HepG2 (cell line): ENCODE results near the gene GADD45GIP1. TPM values are rescaled to one million over a fixed set of nuclear protein-coding genes. Genes with fewer than 3 reads are reported as not detected.
A peak's percentile ranks its signal among the peaks of the same experiment; 100 is the strongest.

Source experiments
- ATAC-seq: fragments of 200-7000 bp; cut with Tn5 transposase; 3 replicates; pipeline ENCODE4 v1.9.1; 2020; ENCODE audit warnings: mild to moderate bottlenecking, moderate library complexity
- BruUV-seq: library from RNA; stranded (reverse); fragments of 400-500 nt; replicated peaks from 2 replicates; lab custom pipeline; 2021; lab: Mats Ljungman, UMichigan
- CTCF ChIA-PET: fragments of 300-600 bp; formaldehyde crosslinking; extraction: SDS; loops from one replicate; lab custom pipeline; 2021; ENCODE audit warnings: low total read pairs, inconsistent platforms, low intra/inter-chr PET ratio; lab: Yijun Ruan, JAX
- POLR2A ChIA-PET: fragments of 350-600 bp; sonication (Branson Sonifier 250); formaldehyde crosslinking; loops from one replicate; lab custom pipeline; 2020; ENCODE audit warnings: antibody characterized with exemption, inconsistent platforms; lab: Yijun Ruan, JAX
- DNase-seq: peaks from one replicate; pipeline ENCODE4 v3.0.0-alpha.2; 2015; ENCODE audit warnings: low spot score
- FAIRE-seq: peaks from 3 replicates; lab custom pipeline; 2011; peaks lifted over from hg19 to GRCh38; lab: Jason Lieb, UNC
- H2AFZ ChIP-seq: one replicate; pipeline ENCODE4 v1.6.1; 2011; ENCODE audit warnings: low read length, inconsistent platforms
- H3K27ac ChIP-seq: fragments of 300-600 bp; 3 replicates; pipeline ENCODE4 v1.8.0; 2011; ENCODE audit warnings: mixed run types, mild to moderate bottlenecking, mixed read lengths, low read length, inconsistent platforms; ENCODE audit not compliant: insufficient read depth; ENCODE audit errors: extremely low read length
- H3K27me3 ChIP-seq, 2 experiments: fragments of 200-600 bp in 1 of 2; 2 replicates in 1 of 2; 3 replicates in 1 of 2; pipeline versions ENCODE4 v1.6.0 to v1.8.0; 2011; ENCODE audit warnings: low read length in 2 of 2, mild to moderate bottlenecking in 2 of 2, moderate library complexity in 2 of 2, inconsistent platforms in 1 of 2; ENCODE audit not compliant: insufficient read depth in 2 of 2, control insufficient read depth in 1 of 2
- H3K36me3 ChIP-seq, 2 experiments: fragments of 200-600 bp in 1 of 2; replicated peaks in 1 of 2; 2 replicates in 1 of 2; 3 replicates in 1 of 2; pipeline versions ENCODE4 v1.5.1 to v1.8.0; 2011; ENCODE audit warnings: low read length in 2 of 2, inconsistent platforms in 1 of 2; ENCODE audit not compliant: insufficient read depth in 2 of 2, control insufficient read depth in 1 of 2
- H3K4me1 ChIP-seq: 2 replicates; pipeline ENCODE4 v1.5.1; 2012; ENCODE audit warnings: low read length, inconsistent platforms; ENCODE audit not compliant: insufficient read depth
- H3K4me2 ChIP-seq: 2 replicates; pipeline ENCODE4 v1.6.0; 2011; ENCODE audit warnings: low read depth, low read length, inconsistent platforms
- H3K4me3 ChIP-seq, 3 experiments: fragments of 200-600 bp in 1 of 3; sonication (generic), shearing (Covaris generic) in 1 of 3; replicated peaks in 1 of 3; 2 replicates each; pipeline ENCODE4 v1.5.1; 2011 to 2016; ENCODE audit warnings: low read length in 3 of 3, inconsistent platforms in 2 of 3, low read depth in 2 of 3, mild to moderate bottlenecking in 2 of 3, control low read depth in 1 of 3, mixed read lengths in 1 of 3; ENCODE audit not compliant: insufficient read depth in 1 of 3
- H3K79me2 ChIP-seq: one replicate; pipeline ENCODE4 v1.6.1; 2011; ENCODE audit warnings: low read length, inconsistent platforms; ENCODE audit not compliant: insufficient read depth
- H3K9ac ChIP-seq: 2 replicates; pipeline ENCODE4 v1.6.0; 2011; ENCODE audit warnings: mild to moderate bottlenecking, low read depth, low read length, inconsistent platforms; ENCODE audit not compliant: insufficient read depth
- H3K9me3 ChIP-seq: 2 replicates; pipeline ENCODE4 v1.5.1; 2012; ENCODE audit warnings: mild to moderate bottlenecking, low read length
- H4K20me1 ChIP-seq: 2 replicates; pipeline ENCODE4 v1.6.0; 2011; ENCODE audit warnings: inconsistent platforms, mild to moderate bottlenecking, low read length, moderate library complexity; ENCODE audit not compliant: insufficient read depth
- GABPB1 ChIP-seq: IDR thresholded peaks from 2 replicates; pipeline ENCODE4 v1.6.1; 2016; ENCODE audit warnings: mild to moderate bottlenecking, missing genetic modification reagents, moderate library complexity, missing compliant biosample characterization
- HINFP ChIP-seq: sonication (generic); formaldehyde crosslinking; IDR thresholded peaks from 2 replicates; pipeline ENCODE4 v1.4.0; 2020; ENCODE audit warnings: low read depth, mild to moderate bottlenecking, missing genetic modification reagents
- IRF2 ChIP-seq: IDR thresholded peaks from 2 replicates; pipeline ENCODE4 v1.6.1; 2018; ENCODE audit warnings: missing genetic modification reagents, missing compliant biosample characterization
- LRRFIP1 ChIP-seq: sonication (generic); formaldehyde crosslinking; conservative IDR thresholded peaks from 2 replicates; pipeline ENCODE4 v1.4.0; 2020; ENCODE audit warnings: missing genetic modification reagents
- NFIC ChIP-seq: IDR thresholded peaks from 2 replicates; pipeline ENCODE4 v1.6.1; 2012; ENCODE audit warnings: mild to moderate bottlenecking, low read length, inconsistent platforms
- PCBP1 ChIP-seq: fragments of 200-400 bp; formaldehyde crosslinking; IDR thresholded peaks from 2 replicates; pipeline ENCODE4 v1.6.1; 2017; ENCODE audit warnings: mild to moderate bottlenecking, low read depth, low read length, borderline replicate concordance
- POGZ ChIP-seq: sonication (generic); formaldehyde crosslinking; IDR thresholded peaks from 2 replicates; pipeline ENCODE4 v1.4.0; 2020; ENCODE audit warnings: mild to moderate bottlenecking, missing genetic modification reagents
- TBL1XR1 ChIP-seq: fragments of 150-350 bp; IDR thresholded peaks from 2 replicates; pipeline ENCODE4 v1.6.1; 2014; ENCODE audit warnings: borderline replicate concordance, low read length; ENCODE audit not compliant: partially characterized antibody
- TERF1 ChIP-seq: sonication (generic); formaldehyde crosslinking; IDR thresholded peaks from 2 replicates; pipeline ENCODE4 v1.8.0; 2022; ENCODE audit warnings: mild to moderate bottlenecking, missing genetic modification reagents, moderate library complexity
- WIZ ChIP-seq: sonication (generic); formaldehyde crosslinking; IDR thresholded peaks from 2 replicates; pipeline ENCODE4 v1.5.1; 2020; ENCODE audit warnings: mild to moderate bottlenecking, missing genetic modification reagents
- ZFYVE20 ChIP-seq: sonication (generic); formaldehyde crosslinking; IDR thresholded peaks from 2 replicates; pipeline ENCODE4 v1.8.0; 2023; ENCODE audit warnings: low read depth, mild to moderate bottlenecking, moderate library complexity, missing genetic modification reagents, borderline replicate concordance
- ZNF143 ChIP-seq: sonication (generic); formaldehyde crosslinking; IDR thresholded peaks from 2 replicates; pipeline ENCODE4 v1.4.0; 2020; ENCODE audit warnings: missing genetic modification reagents
- ZNF343 ChIP-seq: sonication (generic); formaldehyde crosslinking; IDR thresholded peaks from 2 replicates; pipeline ENCODE4 v1.4.0; 2020; ENCODE audit warnings: mild to moderate bottlenecking, missing genetic modification reagents
- ZNF512 ChIP-seq: sonication (generic); formaldehyde crosslinking; IDR thresholded peaks from 2 replicates; pipeline ENCODE4 v1.4.0; 2020; ENCODE audit warnings: mild to moderate bottlenecking, missing genetic modification reagents
- ZNF513 ChIP-seq: sonication (generic); formaldehyde crosslinking; conservative IDR thresholded peaks from 2 replicates; pipeline ENCODE4 v1.5.0; 2020; ENCODE audit warnings: missing genetic modification reagents
- ZNF652 ChIP-seq: IDR thresholded peaks from 2 replicates; pipeline ENCODE4 v1.6.1; 2016; ENCODE audit warnings: low read depth, borderline replicate concordance
- WGBS: methylation state at CpG from one replicate; pipeline ENCODE4 v1.1.6; 2017; ENCODE audit warnings: low lambda C conversion rate; 5-methylcytosine and 5-hydroxymethylcytosine counted together
- in situ Hi-C: cut with HindIII; loops from 2 replicates; pipeline ENCODE4 v1.10.0; 2017; ENCODE audit warnings: low pct_unique_long_range_greater_than_20kb; ENCODE audit not compliant: extremely low pct_ligation_motif_present
- intact Hi-C: fragments of 100-400 bp; cut with micrococcal nuclease; formaldehyde crosslinking; loops from one replicate; pipeline ENCODE4 v1.10.0; 2022; ENCODE audit not compliant: unreplicated experiment
- polyA plus RNA-seq, 8 experiments: library from polyadenylated mRNA; depleted of rRNA in 3 of 8; stranded (reverse) in 7 of 8; unstranded in 1 of 8; fragments of >200 nt; fragmentation: Illumina TruSeq in 4 of 8; extraction: Trizol in 4 of 8; gene quantifications; 2 replicates each; pipeline versions ENCODE4 v1.2.1 to v1.2.3, GENCODE V29; 2011 to 2016; ENCODE audit warnings: low read depth in 4 of 8, missing spikeins in 1 of 8, mixed read lengths in 1 of 8; ENCODE audit not compliant: insufficient read depth in 1 of 8
- total RNA-seq, 5 experiments: library from RNA; depleted of rRNA; stranded (reverse); fragments of >200 nt; fragmentation: Illumina TruSeq; extraction: Trizol; gene quantifications; 2 replicates each; pipeline ENCODE4 v1.2.3, GENCODE V29; 2016; ENCODE audit warnings: low read depth in 1 of 5

The GADD45GIP1 gene
- total and polyA plus RNA-seq, 2 of the 13 experiments (the other 11 are each of a cell fraction or from before 2014, with no cell fraction given) = 24.6 to 30.7 TPM

GRCh38 chr19:12913011-12913561, 43.9 kb downstream of the GADD45GIP1 start:
- ATAC-seq (peak; percentile 86), DNase-seq (peak; percentile 62), FAIRE-seq (no peak)
- intact Hi-C loops (no loop called here), in situ Hi-C loops (no loop called here)
- H3K36me3 ChIP-seq = no peaks in the 10 kb centered on the region
- peak overlapping the region; percentile 65 for H3K27ac ChIP-seq
- ChIA-PET POLR2A (interaction anchor here (1.0 to 4.2 kb wide), 10 partner anchors 8 to 250 kb away, joined by 3 to 40 read pairs (median 6); partner anchors contain the start of genes FARSA and GCDH), CTCF (no interaction called here)
- no peaks in the 10 kb centered on the region for H3K79me2 ChIP-seq
- 0% methylated on average over 12 of the region's 22 CpGs for WGBS
- H4K20me1 ChIP-seq = no peaks in the 10 kb centered on the region
- no peaks in the 10 kb centered on the region for H3K9me3 ChIP-seq
- H3K4me3 ChIP-seq = peak overlapping the region; percentile 48 to 63 (median 55)
- H3K4me2 ChIP-seq = peak overlapping the region; percentile 81
- peak overlapping the region; percentile 61 for H3K9ac ChIP-seq
- H2AFZ ChIP-seq = peak overlapping the region; percentile 57
- H3K27me3 ChIP-seq = no peaks in the 10 kb centered on the region
- no TSS peak for BruUV-seq
- H3K4me1 ChIP-seq = peaks cover 30% of the 10 kb centered on the region
- TF ChIP-seq GABPB1 (CRISPR knock-in tag) = peak; percentile 53; the same call in 1 of the 2 replicates
- 0 out of 2 replicates have a peak, but pooled peaks have one; percentile 27 for TF ChIP-seq NFIC
- TF ChIP-seq TBL1XR1 = peak; percentile 30
- TF ChIP-seq HINFP = 0 out of 2 replicates have a peak, but pooled peaks have one; percentile 45
- no peak for TF ChIP-seq ZFYVE20 (CRISPR knock-in tag)
- TF ChIP-seq TERF1 (CRISPR knock-in tag) = no peak
- no peak for TF ChIP-seq ZNF652 (CRISPR knock-in tag)
- TF ChIP-seq IRF2 (CRISPR knock-in tag) = 0 out of 2 replicates have a peak, but pooled peaks have one; percentile 54
- TF ChIP-seq ZNF143 (CRISPR knock-in tag) = no peak
- TF ChIP-seq ZNF512 (CRISPR knock-in tag) = no peak
- no peak for TF ChIP-seq ZNF513
- TF ChIP-seq ZNF343 (CRISPR knock-in tag) = no peak
- no peak for TF ChIP-seq LRRFIP1 (CRISPR knock-in tag)
- TF ChIP-seq WIZ (CRISPR knock-in tag) = no peak
- TF ChIP-seq PCBP1 = no peak
- no peak for TF ChIP-seq POGZ (CRISPR knock-in tag)
